NCI-H82 treated with DMSO at 0.1 percent for 48 hours (cell line): ENCODE data around the gene RNF182.

ENCODE experiments used
- DNase-seq: peaks from one replicate; lab custom pipeline; 2025; ENCODE audit not compliant: unreplicated experiment; lab: John Stamatoyannopoulos, UW

Gene RNF182

DNA sequence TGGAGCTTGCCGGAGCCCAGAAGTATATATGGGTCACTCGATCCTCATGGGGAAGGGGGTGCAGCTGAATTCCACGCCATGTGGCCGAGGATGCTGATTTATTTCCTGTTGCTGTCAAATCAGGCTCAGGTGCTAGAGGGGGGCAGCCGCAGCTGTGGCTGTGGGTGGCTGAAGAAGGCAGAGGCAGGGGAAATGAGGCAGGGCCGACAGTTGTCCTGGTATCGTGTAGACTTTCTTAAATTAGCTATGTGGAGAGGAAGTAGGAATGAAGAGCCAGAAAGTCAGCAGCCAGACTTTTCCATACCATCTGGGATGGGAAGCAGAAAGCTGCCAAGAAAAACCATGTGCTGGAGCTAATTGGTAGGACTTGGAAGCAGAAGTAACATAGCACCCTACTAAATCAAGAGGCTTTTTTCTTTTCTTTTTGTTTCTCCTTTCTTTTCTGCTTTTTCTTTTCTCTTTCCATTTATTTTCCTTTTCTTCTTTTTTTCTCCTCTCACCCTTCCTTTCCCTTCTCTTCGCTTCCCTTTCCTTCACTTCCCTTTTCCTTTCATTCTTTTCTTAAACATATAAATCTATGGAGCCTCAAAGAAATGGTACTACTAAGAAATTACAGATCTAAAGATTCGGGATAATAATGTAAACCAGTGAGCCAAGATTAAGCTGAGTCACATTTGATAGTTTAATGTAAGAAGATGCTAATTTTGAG is 102.2 kb downstream of the RNF182 start:
- DNase-seq: no peak

DNA sequence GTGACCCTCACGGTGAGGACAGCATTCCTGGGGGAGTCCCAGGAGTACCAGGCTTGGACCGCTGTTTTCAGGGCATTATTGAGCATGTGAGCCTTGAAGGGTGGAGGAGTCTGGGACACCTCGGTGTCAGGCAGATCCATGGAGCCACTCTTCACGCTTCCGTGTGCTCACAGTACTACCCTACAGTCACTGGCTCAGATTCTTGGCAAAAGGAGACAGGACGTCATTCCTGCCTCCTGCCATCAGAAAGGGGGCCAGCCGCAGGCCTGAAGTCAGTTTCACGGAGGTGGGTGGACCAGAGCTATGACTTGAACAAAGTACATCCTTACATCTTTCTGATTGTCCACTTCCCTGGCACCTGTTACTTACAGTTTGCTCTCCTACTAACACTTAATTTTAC is 103.9 kb downstream of the RNF182 start:
- DNase-seq: no peak

DNA sequence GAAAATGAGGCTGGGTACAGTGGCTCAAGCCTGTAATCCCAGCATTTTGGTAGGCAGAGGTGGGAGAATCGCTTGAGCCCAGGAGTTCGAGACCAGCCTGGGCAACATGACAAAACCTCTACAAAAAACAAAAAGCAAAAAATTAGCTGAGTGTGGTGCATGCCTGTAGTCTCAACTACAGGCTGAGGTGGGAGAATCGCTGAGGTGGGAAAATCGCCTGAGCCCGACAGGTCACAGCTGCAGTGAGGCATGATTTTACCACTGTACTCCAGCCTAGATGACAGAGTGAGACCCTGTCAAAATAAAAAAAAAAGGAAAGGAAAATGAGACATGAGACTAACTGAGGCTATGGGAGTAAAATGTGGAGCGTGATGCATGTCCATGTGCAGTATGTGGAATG is 104.9 kb downstream of the RNF182 start:
- no peak for DNase-seq
